Measurements from ENCODE around the gene TNFRSF4. TPM values are rescaled to one million over a fixed set of nuclear protein-coding genes. Genes with fewer than 3 reads are reported as not detected.
"Not testable (repeated sequence)": the region's sequence is repeated elsewhere in the genome, so short reads cannot be mapped to it uniquely, and the experiment has no call there.

TNFRSF4 gene
- total RNA-seq, 2 experiments from 2014 or later: 152 to 154 TPM

DNA sequence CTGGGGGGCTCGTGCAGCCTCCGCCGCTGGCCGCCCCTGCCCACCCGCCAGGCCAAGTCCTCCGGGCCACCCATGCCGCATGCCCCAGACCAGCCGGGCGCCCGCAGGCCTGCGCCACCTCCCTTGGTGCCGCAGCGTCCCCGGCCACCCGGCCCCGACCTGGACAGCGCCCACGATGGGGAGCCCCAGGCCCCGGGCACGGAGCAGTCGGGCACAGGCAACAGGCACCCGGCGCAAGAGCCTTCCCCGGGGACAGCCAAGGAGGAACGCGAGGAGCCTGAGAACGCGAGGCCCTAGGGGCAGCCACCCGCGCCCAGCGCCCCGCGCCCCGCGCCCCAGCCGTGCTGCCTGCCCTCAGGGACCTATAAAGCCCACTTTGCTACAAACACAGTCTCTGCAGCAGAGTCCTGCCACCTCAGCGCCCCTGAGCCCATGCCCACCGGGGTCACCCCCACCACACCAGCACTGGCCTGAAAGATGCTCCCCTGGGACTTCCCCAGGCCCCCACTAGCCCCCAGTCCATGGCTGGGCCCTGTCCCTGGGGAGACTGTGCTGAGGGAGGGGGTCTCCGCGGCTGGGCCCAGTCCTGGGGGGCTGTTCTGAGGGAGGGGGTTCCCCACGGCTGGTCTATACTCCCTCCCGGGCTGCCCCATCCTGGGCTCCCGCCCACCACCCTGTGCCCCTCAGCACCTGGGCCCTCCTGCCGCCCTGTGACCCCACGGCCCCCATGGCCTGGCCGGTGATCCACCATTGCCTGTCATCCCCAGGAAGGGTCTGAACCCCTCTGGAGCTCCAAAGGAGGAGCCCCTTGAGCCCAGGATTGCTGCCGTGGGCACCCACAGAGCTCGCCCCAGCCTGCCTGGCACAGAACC is 16.2 kb downstream of the TNFRSF4 start:
- ChIA-PET POLR2A (interaction anchor here (1.8 kb wide), 1 partner anchor 10 kb away, joined by 4 read pairs; no protein-coding TSS in a partner anchor), CTCF (no interaction called here)

DNA sequence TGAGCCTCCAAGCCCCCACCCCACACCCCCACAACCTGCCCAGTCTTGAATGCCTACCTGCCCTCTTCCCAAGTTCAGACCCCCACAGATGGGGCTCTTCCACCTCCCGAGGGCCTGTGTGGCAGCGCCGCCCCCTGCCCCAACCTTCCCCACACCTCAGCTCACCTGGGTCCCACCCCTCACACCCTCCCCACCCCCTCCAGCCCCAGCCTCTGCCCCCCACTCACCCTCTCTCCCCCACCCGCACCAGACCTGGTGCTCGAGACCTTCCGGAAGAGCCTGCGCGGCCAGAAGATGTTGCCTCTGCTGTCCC is 16.8 kb downstream of the TNFRSF4 start:
- POLR2A ChIA-PET: no interaction called here

DNA sequence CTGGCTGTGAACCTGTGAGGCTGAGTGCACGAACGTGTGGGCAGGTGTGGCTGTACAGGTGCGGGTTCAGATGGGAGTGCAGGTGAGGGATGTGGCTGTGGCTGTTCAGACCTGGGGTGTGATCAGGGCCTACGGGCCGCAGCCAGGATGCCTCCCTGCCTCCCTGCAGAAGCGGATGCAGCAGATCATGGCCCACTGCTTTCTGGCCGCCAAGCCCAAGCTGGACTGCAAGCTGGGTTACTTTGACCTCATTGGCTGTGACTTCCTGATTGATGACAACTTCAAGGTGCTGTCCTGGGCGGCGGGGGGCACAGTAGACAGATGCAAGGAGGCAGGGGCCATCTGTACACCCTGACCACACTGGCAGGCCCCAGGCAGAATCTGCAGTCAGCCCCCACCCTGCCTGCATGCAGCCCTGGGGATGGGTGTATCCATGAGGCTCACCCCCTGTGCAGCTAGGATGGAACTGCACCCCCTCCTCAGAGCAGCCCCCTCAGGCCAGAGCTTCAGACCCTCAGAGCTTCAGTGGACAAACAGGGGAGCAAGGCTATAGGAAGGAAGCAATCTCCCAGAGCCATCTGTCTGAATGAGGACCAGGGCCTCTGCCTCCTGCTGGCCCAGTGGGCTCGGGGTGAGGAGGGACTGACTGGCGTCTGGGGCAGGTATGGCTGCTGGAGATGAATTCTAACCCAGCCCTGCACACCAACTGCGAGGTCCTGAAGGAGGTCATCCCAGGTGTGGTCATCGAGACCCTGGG is 17.3 kb downstream of the TNFRSF4 start:
- ChIA-PET CTCF (interaction anchor here (0.9 to 1.5 kb wide), 2 partner anchors 58 to 80 kb away, joined by 3 to 4 read pairs; no protein-coding TSS in a partner anchor), POLR2A (no interaction called here)

More for the DNA sequence above, 16.8 kb downstream of the TNFRSF4 start:
- CTCF ChIA-PET: interaction anchor here (0.9 kb wide), 1 partner anchor 58 kb away, joined by 3 read pairs; no protein-coding TSS in a partner anchor

GRCh38 chr1:1195726-1196125 is 18.2 kb downstream of the TNFRSF4 start:
- POLR2A ChIA-PET: not testable (repeated sequence)
- CTCF ChIA-PET: interaction anchor here (0.7 to 1.5 kb wide), 2 partner anchors 33 to 79 kb away, joined by 3 to 4 read pairs; no protein-coding TSS in a partner anchor

- ChIA-PET CTCF (no interaction called here), POLR2A (no interaction called here)
These were observed 19.2 kb downstream of the TNFRSF4 start for GRCh38 chr1:1194723-1195122.

DNA sequence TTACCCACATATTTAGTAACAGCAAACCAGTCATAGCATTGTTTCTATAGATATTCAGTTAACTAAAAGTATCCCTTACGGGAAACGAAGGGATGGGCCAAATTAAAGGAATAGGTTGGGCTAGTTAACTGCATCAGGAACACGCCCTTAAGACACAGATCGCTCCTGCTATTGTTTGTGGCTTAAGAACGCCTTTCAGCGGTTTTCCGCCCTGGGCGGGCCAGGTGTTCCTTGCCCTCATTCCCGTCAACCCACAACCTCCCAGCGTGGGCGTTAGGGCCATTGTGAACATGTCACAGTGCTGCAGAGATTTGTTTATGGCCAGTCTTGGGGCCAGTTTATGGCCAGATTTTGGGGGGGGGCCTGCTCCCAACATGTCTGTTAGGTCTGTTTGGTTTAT is 22.2 kb downstream of the TNFRSF4 start:
- CTCF ChIA-PET: no interaction called here
- POLR2A ChIA-PET: no interaction called here

GRCh38 chr1:1189111-1189510 is 24.8 kb downstream of the TNFRSF4 start:
- POLR2A ChIA-PET: no interaction called here

DNA sequence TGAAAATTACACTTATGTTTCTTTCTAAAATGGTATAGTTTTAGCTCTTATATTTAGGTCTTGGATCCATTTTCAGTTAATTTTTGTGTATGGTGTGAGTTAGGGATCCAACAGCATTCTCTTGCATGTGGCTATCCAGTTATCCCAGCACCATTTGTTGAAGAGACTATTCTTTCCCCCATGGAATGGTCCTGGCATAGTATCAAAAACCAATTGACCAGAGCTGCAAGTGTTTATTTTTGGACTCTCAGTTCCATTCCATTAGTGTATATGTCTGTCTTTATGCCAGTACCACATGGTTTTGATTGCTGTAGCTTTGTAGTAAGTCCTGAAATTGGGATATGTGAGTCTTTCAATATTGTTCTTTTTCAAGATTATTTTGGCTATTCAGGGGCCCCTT is 26.0 kb downstream of the TNFRSF4 start:
- CTCF ChIA-PET: interaction anchor here (0.7 to 1.2 kb wide), 2 partner anchors 63 to 66 kb away, joined by 3 to 4 read pairs; no protein-coding TSS in a partner anchor
- POLR2A ChIA-PET: interaction anchor here (0.7 kb wide), 1 partner anchor 25 kb away, joined by 4 read pairs; no protein-coding TSS in a partner anchor

More at GRCh38 chr1:1189111-1189510, 24.8 kb downstream of the TNFRSF4 start:
- CTCF ChIA-PET: interaction anchor here (1.2 kb wide), 1 partner anchor 67 kb away, joined by 4 read pairs; no protein-coding TSS in a partner anchor

DNA sequence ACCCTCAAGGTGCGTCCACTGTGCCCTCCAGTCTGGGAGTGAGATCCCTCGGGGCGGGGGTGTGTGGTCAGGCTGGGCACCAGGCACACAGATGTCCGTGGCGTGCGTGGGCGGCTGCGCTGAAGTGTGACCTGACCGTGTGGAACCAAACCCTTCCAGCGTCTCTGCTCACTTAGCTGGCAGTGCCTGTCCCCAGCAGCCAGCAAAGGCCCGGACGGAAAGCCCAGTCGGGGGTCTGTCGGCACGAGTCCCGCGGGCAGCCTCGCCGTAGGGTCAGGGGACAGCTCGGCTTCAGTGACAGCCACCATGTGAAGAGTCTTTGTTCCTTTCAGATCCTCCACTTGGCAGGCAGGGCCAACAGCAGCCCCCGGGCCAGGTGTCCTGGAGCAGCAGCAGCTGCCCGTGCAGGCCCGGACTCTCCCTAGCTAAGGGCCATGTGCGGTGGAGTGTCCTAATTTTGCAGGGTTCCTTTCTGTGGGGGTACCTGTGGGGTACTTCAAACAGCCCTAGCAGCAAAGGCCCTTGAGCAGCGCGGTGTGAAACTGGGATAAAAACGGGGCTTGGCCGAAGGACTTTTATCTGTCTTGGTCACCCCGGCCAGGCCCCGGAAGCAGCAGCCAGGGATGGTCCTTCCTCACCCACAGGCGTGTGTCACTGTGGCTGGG is 28.7 kb downstream of the TNFRSF4 start:
- POLR2A ChIA-PET: no interaction called here
- CTCF ChIA-PET: interaction anchor here (1.2 kb wide), 1 partner anchor 20 kb away, joined by 3 read pairs; no protein-coding TSS in a partner anchor

DNA sequence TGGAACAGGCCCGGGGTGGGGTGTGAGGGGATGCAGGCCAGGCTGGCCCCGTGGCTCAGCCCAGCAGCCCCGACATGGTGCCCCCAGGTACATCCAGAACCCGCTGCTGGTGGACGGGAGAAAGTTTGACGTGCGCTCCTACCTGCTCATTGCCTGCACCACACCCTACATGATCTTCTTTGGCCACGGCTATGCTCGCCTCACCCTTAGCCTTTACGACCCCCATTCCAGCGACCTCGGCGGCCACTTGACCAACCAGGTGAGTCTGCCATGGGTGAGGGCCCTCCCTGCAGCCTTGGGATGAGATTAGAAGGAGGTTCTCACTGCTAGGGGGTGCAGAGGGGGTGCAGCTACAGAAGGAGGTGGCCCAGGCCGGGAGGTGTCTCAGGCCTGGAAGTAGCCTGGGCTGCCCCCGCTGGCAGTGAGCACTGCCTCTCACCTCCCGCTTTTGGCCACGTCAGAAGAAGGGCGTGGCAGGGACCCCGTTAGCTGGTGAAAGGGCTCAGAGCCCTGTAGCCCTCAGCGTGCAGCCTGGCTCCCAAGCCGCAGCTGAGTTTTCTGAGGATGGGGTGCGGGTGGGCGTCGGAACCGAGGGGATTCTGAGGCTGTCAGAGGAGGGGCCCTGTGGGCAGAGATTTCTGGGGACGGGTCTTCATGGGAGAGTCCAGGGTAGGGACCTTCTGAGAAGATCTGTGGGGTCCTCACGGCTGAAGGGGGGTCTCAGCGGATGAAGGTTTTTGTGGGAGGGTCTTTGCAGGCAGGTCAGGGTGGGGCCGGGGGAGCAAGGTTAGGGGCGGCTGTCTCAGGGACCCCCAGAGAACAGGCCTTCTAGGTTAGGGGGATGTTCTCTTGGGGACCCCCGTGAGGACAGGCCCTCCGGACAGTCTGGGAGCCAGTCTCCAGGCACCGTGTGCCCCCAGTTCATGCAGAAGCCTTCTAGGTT is 29.8 kb downstream of the TNFRSF4 start:
- ChIA-PET CTCF (no interaction called here), POLR2A (no interaction called here)

- CTCF ChIA-PET: no interaction called here
These were observed 30.7 kb downstream of the TNFRSF4 start for GRCh38 chr1:1183221-1183747.

DNA sequence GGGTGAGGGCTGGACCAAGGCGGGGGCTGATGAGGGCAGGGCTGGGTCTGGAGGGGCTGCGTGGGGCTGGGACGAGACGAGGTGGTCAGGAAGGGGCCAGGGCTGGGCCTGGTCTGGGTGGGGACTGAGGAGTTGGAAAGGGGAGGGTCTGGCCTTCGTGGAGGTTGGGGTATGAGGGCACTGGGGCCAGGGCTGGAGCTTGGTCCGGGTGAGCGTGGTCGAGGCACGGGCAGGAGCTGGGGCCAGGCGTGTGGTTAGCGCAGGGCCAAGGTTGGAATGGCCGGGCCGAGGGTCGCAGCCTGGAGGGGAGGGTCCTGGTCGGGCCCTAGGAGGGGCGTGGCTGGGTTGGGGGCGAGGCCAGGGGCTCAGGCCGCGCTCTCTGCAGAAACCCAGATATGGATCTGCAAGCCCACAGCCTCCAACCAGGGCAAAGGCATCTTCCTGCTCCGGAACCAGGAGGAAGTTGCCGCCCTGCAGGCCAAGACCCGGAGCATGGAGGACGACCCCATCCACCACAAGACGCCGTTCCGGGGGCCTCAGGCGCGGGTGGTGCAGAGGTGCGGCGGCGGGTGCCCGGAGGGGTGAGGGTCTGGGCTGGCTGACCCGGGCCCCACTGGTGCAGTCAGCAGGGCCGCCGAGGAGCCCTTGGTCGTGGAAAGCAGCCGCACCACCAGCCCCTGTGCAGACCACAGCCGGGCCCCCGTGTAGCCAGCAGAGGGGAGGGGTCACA is 31.3 kb downstream of the TNFRSF4 start:
- CTCF ChIA-PET: no interaction called here
- POLR2A ChIA-PET: no interaction called here

More at GRCh38 chr1:1183221-1183747, 30.7 kb downstream of the TNFRSF4 start:
- POLR2A ChIA-PET: no interaction called here

DNA sequence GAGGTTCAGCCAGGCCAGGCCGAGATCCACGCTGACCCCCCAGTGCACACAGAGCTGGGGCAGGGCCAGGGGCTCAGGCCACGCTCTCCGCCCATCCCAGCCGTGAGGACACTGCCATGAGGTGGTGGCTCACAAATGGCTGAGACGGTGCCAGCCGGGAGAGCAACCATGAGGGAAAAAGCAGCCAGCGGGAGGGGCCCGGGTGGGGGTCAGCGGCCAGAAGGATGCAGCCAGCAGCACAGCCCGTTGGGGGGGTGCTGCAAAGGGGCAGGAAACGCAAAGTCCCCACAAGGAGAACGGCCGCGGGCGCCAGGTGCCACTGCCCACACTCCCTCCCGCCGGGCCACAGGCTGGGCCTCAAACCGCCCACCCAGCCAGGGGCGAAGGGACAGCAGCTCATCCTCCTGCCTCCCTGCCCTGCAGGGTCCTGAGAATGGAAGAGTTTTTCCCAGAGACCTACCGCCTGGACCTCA is 32.0 kb downstream of the TNFRSF4 start:
- ChIA-PET POLR2A (no interaction called here), CTCF (no interaction called here)

- ChIA-PET CTCF (no interaction called here), POLR2A (no interaction called here)
These were observed 32.6 kb downstream of the TNFRSF4 start for GRCh38 chr1:1181129-1181937.

DNA sequence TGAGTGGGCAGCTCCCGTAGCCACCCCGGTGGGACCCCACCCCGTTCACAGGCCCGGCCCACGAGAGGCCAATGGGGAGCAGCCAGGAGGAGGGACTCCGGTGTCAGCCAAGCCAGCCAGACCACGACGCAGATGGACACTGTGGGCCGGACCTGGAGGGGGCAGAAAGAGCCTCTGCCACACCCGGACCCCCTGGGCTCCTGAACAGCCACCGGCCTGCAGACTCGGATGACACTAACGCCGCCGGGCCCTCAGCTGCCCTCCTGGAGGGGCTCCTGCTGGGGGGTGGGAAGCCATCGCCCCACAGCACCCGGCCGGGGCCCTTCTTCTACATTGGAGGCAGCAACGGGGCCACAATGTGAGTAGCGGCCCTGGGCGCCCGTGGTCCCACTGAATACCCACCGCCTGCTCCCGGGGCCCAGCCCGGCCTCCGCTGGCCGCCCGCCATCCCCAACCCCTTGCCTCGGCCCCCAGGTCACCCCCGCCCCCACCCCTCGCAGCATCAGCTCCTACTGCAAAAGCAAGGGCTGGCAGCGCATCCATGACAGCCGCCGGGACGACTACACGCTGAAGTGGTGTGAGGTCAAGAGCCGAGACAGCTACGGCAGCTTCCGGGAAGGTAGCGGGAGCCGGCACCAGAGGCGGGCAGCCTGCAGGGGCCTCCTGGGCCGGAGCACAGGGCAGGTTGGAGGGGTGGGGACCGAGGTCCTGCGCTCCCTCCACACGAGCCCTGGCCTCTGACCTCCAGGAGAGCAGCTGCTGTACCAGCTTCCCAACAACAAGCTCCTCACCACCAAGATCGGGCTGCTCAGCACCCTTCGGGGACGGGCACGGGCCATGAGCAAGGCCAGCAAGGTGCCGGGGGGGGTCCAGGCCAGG is 33.7 kb downstream of the TNFRSF4 start:
- ChIA-PET CTCF (no interaction called here), POLR2A (no interaction called here)

DNA sequence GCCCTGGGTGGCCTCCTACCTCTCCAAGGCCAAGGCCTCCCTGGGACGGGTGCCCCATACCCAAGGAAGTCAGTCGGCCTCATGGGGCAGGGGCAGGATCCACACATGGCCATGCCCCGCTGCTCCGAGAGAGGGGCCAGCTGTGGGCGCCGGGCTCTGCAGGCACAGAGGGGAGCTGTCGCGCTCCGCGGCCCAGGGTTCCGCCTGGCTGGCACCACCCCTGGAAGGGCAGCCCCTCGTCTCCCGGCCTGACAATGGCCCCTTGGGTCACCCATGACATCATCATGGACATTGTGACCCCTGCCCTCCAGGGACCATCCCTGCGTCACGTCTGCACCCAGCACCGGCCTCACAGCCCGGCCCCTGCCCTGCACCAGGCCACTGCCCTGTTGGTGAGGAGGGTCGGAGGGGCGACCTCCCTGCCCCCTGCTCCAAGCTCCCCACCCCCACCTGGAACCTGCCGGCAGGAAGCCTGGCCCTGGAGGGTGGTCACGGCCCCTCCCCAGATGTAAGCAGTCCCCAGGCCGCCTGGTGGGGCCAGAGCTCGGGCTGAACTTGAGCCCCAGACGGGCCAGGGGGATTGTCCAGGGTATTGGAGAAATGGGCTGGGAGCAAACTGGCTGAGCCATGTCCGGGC is 34.5 kb downstream of the TNFRSF4 start:
- ChIA-PET CTCF (no interaction called here), POLR2A (no interaction called here)
